Embryonic facial prominence (tissue), 1 donor: ENCODE data around the gene SPESP1.

ENCODE experiments used
- DNase-seq: peaks from one replicate; pipeline ENCODE4 v3.0.0-alpha.2; 2016; ENCODE audit errors: extremely low spot score

Gene SPESP1

GRCh38 chr15:68930268-68931022, at the start of gene SPESP1:
TSS of gene SPESP1 (plus strand) at chr15:68930525. CDS start at chr15:68930654, 129 bp downstream.
- DNase-seq: no peak

GRCh38 chr15:68885070-68885469, 45.3 kb upstream of the SPESP1 start:
- DNase-seq: peak; percentile 20

GRCh38 chr15:68887120-68887519, 43.2 kb upstream of the SPESP1 start:
- DNase-seq: no peak

- no peak for DNase-seq
Measured at GRCh38 chr15:68887819-68888218, 42.5 kb upstream of the SPESP1 start.

- no peak for DNase-seq
Measured at GRCh38 chr15:68888419-68888818, 41.9 kb upstream of the SPESP1 start.

GRCh38 chr15:68894208-68894607, 36.1 kb upstream of the SPESP1 start:
- no peak for DNase-seq

- DNase-seq: no peak
Measured at GRCh38 chr15:68896178-68896577, 34.1 kb upstream of the SPESP1 start.

GRCh38 chr15:68897016-68897415, 33.3 kb upstream of the SPESP1 start:
- no peak for DNase-seq

- no peak for DNase-seq
Measured at GRCh38 chr15:68900027-68900426, 30.3 kb upstream of the SPESP1 start.

- no peak for DNase-seq
Measured at GRCh38 chr15:68907396-68907923, 22.9 kb upstream of the SPESP1 start.

GRCh38 chr15:68909601-68910100, 20.7 kb upstream of the SPESP1 start:
- no peak for DNase-seq

GRCh38 chr15:68910341-68910740, 20.0 kb upstream of the SPESP1 start:
- DNase-seq: no peak

- DNase-seq: no peak
Measured at GRCh38 chr15:68910816-68911215, 19.5 kb upstream of the SPESP1 start.

GRCh38 chr15:68921926-68922325, 8.4 kb upstream of the SPESP1 start:
- no peak for DNase-seq

GRCh38 chr15:68924866-68925560, 5.3 kb upstream of the SPESP1 start:
- DNase-seq: peak; percentile 58

GRCh38 chr15:68933001-68933400, 2.7 kb downstream of the SPESP1 start:
- DNase-seq: no peak

- DNase-seq: no peak
Measured at GRCh38 chr15:68934341-68934740, 4.0 kb downstream of the SPESP1 start.

GRCh38 chr15:68935400-68935937, 5.1 kb downstream of the SPESP1 start:
- DNase-seq: no peak

- no peak for DNase-seq
Measured at GRCh38 chr15:68939501-68939900, 9.2 kb downstream of the SPESP1 start.

GRCh38 chr15:68951813-68952212, 21.5 kb downstream of the SPESP1 start:
- no peak for DNase-seq

GRCh38 chr15:68957696-68958095, 27.4 kb downstream of the SPESP1 start:
- no peak for DNase-seq

GRCh38 chr15:68958597-68958996, 28.3 kb downstream of the SPESP1 start:
- DNase-seq: no peak

GRCh38 chr15:68962465-68962864, 32.1 kb downstream of the SPESP1 start:
- DNase-seq: no peak
